ENCODE data around the gene LYST. TPM values are rescaled to one million over a fixed set of nuclear protein-coding genes. Genes with fewer than 3 reads are reported as not detected.

Gene LYST
- total RNA-seq, 1 experiment from 2014 or later: 1.7 TPM

GRCh38 chr1:235726557-235726956, 140.1 kb downstream of the LYST start:
- no peaks in the 10 kb centered on the region for H3K9me3 ChIP-seq (ENCODE audit: low read depth, low read length, poor library complexity, severe bottlenecking)
- no TSS peak for BruUV-seq (replicated peaks)
- DNase-seq (ENCODE audit: low spot score): no peak
- no peaks in the 10 kb centered on the region for H3K36me3 ChIP-seq (ENCODE audit: insufficient read depth, low read length, poor library complexity, severe bottlenecking)
- H3K4me3 ChIP-seq (ENCODE audit: low read depth, low read length, poor library complexity, severe bottlenecking): no peak overlapping the region
- TF ChIP-seq EZH2 (IDR thresholded peaks at IDR 0.05; ENCODE audit: borderline replicate concordance, low read depth, low read length, poor library complexity, severe bottlenecking): no peak
- no peak for TF ChIP-seq CTCF (conservative IDR thresholded peaks at IDR 0.05; ENCODE audit: low read depth, low read length)
- H3K27me3 ChIP-seq (replicated peaks; ENCODE audit: insufficient read depth, low read depth, low read length, poor library complexity): no peaks in the 10 kb centered on the region
- no peaks in the 10 kb centered on the region for H3K4me1 ChIP-seq (ENCODE audit: insufficient read depth, low read length, poor library complexity, severe bottlenecking)
- intact Hi-C loops (cut with micrococcal nuclease; ENCODE audit: unreplicated experiment): no loop called here
- no peak overlapping the region for H3K27ac ChIP-seq (ENCODE audit: low read depth, low read length, poor library complexity, severe bottlenecking)
- POLR2A ChIA-PET (ENCODE audit: low non-redundant PET): no interaction called here
- CTCF ChIA-PET: no interaction called here

GRCh38 chr1:235725434-235725833, 141.3 kb downstream of the LYST start:
- Histone ChIP-seq H3K27ac (ENCODE audit: low read depth, low read length, poor library complexity, severe bottlenecking) (no peak overlapping the region), H3K9me3 (ENCODE audit: low read depth, low read length, poor library complexity, severe bottlenecking) (no peaks in the 10 kb centered on the region), H3K4me1 (ENCODE audit: insufficient read depth, low read length, poor library complexity, severe bottlenecking) (no peaks in the 10 kb centered on the region), H3K27me3 (replicated peaks; ENCODE audit: insufficient read depth, low read depth, low read length, poor library complexity) (no peaks in the 10 kb centered on the region), H3K4me3 (ENCODE audit: low read depth, low read length, poor library complexity, severe bottlenecking) (no peak overlapping the region), H3K36me3 (ENCODE audit: insufficient read depth, low read length, poor library complexity, severe bottlenecking) (no peaks in the 10 kb centered on the region)
- no peak for DNase-seq (ENCODE audit: low spot score)
- no TSS peak for BruUV-seq (replicated peaks)
- CTCF ChIA-PET: no interaction called here
- TF ChIP-seq EZH2 (IDR thresholded peaks at IDR 0.05; ENCODE audit: borderline replicate concordance, low read depth, low read length, poor library complexity, severe bottlenecking) (no peak), CTCF (conservative IDR thresholded peaks at IDR 0.05; ENCODE audit: low read depth, low read length) (no peak)
- POLR2A ChIA-PET (ENCODE audit: low non-redundant PET): interaction anchor here (0.6 kb wide), 1 partner anchor 67 kb away, joined by 7 read pairs; no protein-coding TSS in a partner anchor
- intact Hi-C loops (cut with micrococcal nuclease; ENCODE audit: unreplicated experiment): no loop called here

- H3K9me3 ChIP-seq (ENCODE audit: low read depth, low read length, poor library complexity, severe bottlenecking): no peaks in the 10 kb centered on the region
- no peaks in the 10 kb centered on the region for H3K4me1 ChIP-seq (ENCODE audit: insufficient read depth, low read length, poor library complexity, severe bottlenecking)
- CTCF ChIA-PET: no interaction called here
- intact Hi-C loops (cut with micrococcal nuclease; ENCODE audit: unreplicated experiment): no loop called here
- H3K36me3 ChIP-seq (ENCODE audit: insufficient read depth, low read length, poor library complexity, severe bottlenecking): no peaks in the 10 kb centered on the region
- TF ChIP-seq CTCF (conservative IDR thresholded peaks at IDR 0.05; ENCODE audit: low read depth, low read length): no peak
- no peak for TF ChIP-seq EZH2 (IDR thresholded peaks at IDR 0.05; ENCODE audit: borderline replicate concordance, low read depth, low read length, poor library complexity, severe bottlenecking)
- H3K27ac ChIP-seq (ENCODE audit: low read depth, low read length, poor library complexity, severe bottlenecking): no peak overlapping the region
- DNase-seq (ENCODE audit: low spot score): no peak
- no peaks in the 10 kb centered on the region for H3K27me3 ChIP-seq (replicated peaks; ENCODE audit: insufficient read depth, low read depth, low read length, poor library complexity)
- POLR2A ChIA-PET (ENCODE audit: low non-redundant PET): interaction anchor here (0.6 kb wide), 1 partner anchor 66 kb away, joined by 7 read pairs; no protein-coding TSS in a partner anchor
- H3K4me3 ChIP-seq (ENCODE audit: low read depth, low read length, poor library complexity, severe bottlenecking): no peak overlapping the region
- BruUV-seq (replicated peaks): no TSS peak
Measured at GRCh38 chr1:235724730-235725129, 142.0 kb downstream of the LYST start.
